K562 (cell line): ENCODE data around the gene RNF31. TPM values are rescaled to one million over a fixed set of nuclear protein-coding genes. Genes with fewer than 3 reads are reported as not detected.

ENCODE experiments used
- DIDO1 ChIP-seq: fragments of 450-650 bp; IDR thresholded peaks from 2 replicates; pipeline ENCODE4 v1.6.1; 2016; ENCODE audit warnings: low read depth, missing biosample characterization, missing genetic modification characterization
- ETV5 ChIP-seq: sonication (generic); formaldehyde crosslinking; IDR thresholded peaks from 2 replicates; pipeline ENCODE4 v1.4.0; 2020; ENCODE audit warnings: low read depth, mild to moderate bottlenecking, missing genetic modification reagents
- FOXJ2 ChIP-seq: fragments of 200-800 bp; sonication (Bioruptor generic); IDR thresholded peaks from 2 replicates; pipeline ENCODE4 v1.6.1; 2016; ENCODE audit warnings: missing genetic modification characterization, missing compliant biosample characterization
- HDAC1 ChIP-seq, 2 experiments: fragments of 450-650 bp; IDR thresholded peaks; 2 replicates each; pipeline ENCODE4 v1.6.1; 2016 to 2017; ENCODE audit warnings: inconsistent platforms in 1 of 2, mild to moderate bottlenecking in 1 of 2, moderate library complexity in 1 of 2
- NKRF ChIP-seq: fragments of 450-650 bp; IDR thresholded peaks from 2 replicates; pipeline ENCODE4 v1.6.1; 2016; ENCODE audit warnings: borderline replicate concordance
- PRDM10 ChIP-seq: fragments of 450-650 bp; IDR thresholded peaks from 2 replicates; pipeline ENCODE4 v1.6.1; 2018; ENCODE audit not compliant: partially characterized antibody
- TRIM28 ChIP-seq: fragments of 450-650 bp; IDR thresholded peaks from 2 replicates; pipeline ENCODE4 v1.6.1; 2017
- YY1 ChIP-seq, 3 experiments: IDR thresholded peaks; 2 replicates each; pipeline ENCODE4 v1.6.1; 2011; ENCODE audit warnings: low read length in 2 of 3, mild to moderate bottlenecking in 2 of 3, moderate library complexity in 2 of 3, borderline replicate concordance in 1 of 3, control low read depth in 1 of 3, low read depth in 1 of 3; ENCODE audit not compliant: insufficient read depth in 3 of 3, insufficient replicate concordance in 2 of 3, control insufficient read depth in 1 of 3, insufficient read length in 1 of 3; ENCODE audit errors: extremely low read depth in 1 of 3
- ZBTB2 ChIP-seq: fragments of 450-650 bp; IDR thresholded peaks from 2 replicates; pipeline ENCODE4 v1.6.1; 2016; ENCODE audit warnings: antibody characterized with exemption
- ZNF133 ChIP-seq: fragments of 250-450 bp; sonication (Bioruptor Pico); IDR thresholded peaks from 2 replicates; pipeline ENCODE4 v1.4.0; 2020; ENCODE audit warnings: mild to moderate bottlenecking
- ZZZ3 ChIP-seq: fragments of 450-650 bp; IDR thresholded peaks from 2 replicates; pipeline ENCODE4 v1.6.1; 2016; ENCODE audit warnings: antibody characterized with exemption, mild to moderate bottlenecking, moderate library complexity
- polyA plus RNA-seq, 8 experiments: library from polyadenylated mRNA; depleted of rRNA in 4 of 8; stranded (reverse) in 5 of 8; unstranded in 3 of 8; fragments of >200 nt; fragmentation: Nextera tagmentation in 2 of 8; fragmentation: Illumina TruSeq in 1 of 8; extraction: Ambion mirVana in 2 of 8; extraction: Trizol in 1 of 8; gene quantifications; 2 replicates each; pipeline versions ENCODE4 v1.2.1 to v1.2.3, GENCODE V29; 2011 to 2014; ENCODE audit warnings: inconsistent platforms in 1 of 8, missing spikeins in 1 of 8
- total RNA-seq, 7 experiments: library from RNA; depleted of rRNA in 6 of 7; stranded (reverse); fragments of >200 nt in 6 of 7; fragmentation: Illumina TruSeq in 2 of 7; extraction: Trizol in 2 of 7; gene quantifications; 2 replicates each; pipeline versions ENCODE4 v1.2.1 to v1.2.3, GENCODE V29; 2011 to 2021; ENCODE audit warnings: low replicate concordance in 1 of 7
- TF ChIP-seq, protein P1 (sequence below), 3 experiments: fragments of 200-800 bp in 1 of 3; sonication (Bioruptor generic) in 1 of 3; sonication (generic) in 1 of 3; formaldehyde crosslinking in 1 of 3; IDR thresholded peaks; 2 replicates each; pipeline versions ENCODE4 v1.6.1 to v1.8.0; 2016 to 2022; ENCODE audit warnings: mild to moderate bottlenecking in 2 of 3, missing compliant biosample characterization in 2 of 3, missing genetic modification characterization in 2 of 3, missing genetic modification reagents in 1 of 3
- TF ChIP-seq, protein P2 (sequence below), 2 experiments: fragments of 450-650 bp; conservative IDR thresholded peaks; 2 replicates each; pipeline ENCODE4 v1.6.1; 2017; ENCODE audit warnings: mild to moderate bottlenecking in 2 of 2, moderate library complexity in 2 of 2
- TF ChIP-seq, protein P3 (sequence below): sonication (generic); formaldehyde crosslinking; IDR thresholded peaks from 2 replicates; pipeline ENCODE4 v1.8.0; 2022; ENCODE audit warnings: missing genetic modification reagents, mild to moderate bottlenecking, borderline replicate concordance

RNF31 gene
- total and polyA plus RNA-seq, 9 of the 15 experiments (the other 6 are each of a cell fraction or from before 2014, with no cell fraction given), result 3.1 to 47.6 (median 19.1) TPM

GRCh38 chr14:24141097-24141880 is 6.0 kb upstream of the RNF31 start, which contains the start of gene EMC9 (continued):
- TF ChIP-seq FOXJ2 (tag) (peak; percentile 47; the same call in 1 of the 2 replicates), PRDM10 (no peak), ZBTB2 (no peak), HDAC1 (IDR thresholded peaks at IDR 0.05) (no peak), ZZZ3 (no peak), DIDO1 (no peak), ETV5 (CRISPR knock-in tag) (peak; percentile 71), NKRF (peak; percentile 50; the same call in 1 of the 2 replicates), ZNF133 (CRISPR knock-in tag) (no peak), TRIM28 (no peak), YY1 (IDR thresholded peaks at IDR 0.05; ENCODE audit: borderline replicate concordance in 1 of 3, control insufficient read depth in 1 of 3, extremely low read depth in 1 of 3, insufficient read depth in 3 of 3, insufficient read length in 1 of 3, insufficient replicate concordance in 2 of 3, low read depth in 1 of 3, low read length in 2 of 3) (peak in 1 of 3 experiments; percentile 13)
- TF ChIP-seq, protein P1, sequence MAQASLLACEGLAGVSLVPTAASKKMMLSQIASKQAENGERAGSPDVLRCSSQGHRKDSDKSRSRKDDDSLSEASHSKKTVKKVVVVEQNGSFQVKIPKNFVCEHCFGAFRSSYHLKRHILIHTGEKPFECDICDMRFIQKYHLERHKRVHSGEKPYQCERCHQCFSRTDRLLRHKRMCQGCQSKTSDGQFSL (CRISPR knock-in tag; IDR thresholded peaks at IDR 0.05), result no peak
- TF ChIP-seq, protein P1 (tag; IDR thresholded peaks at IDR 0.05), result no peak
- TF ChIP-seq, protein P2, sequence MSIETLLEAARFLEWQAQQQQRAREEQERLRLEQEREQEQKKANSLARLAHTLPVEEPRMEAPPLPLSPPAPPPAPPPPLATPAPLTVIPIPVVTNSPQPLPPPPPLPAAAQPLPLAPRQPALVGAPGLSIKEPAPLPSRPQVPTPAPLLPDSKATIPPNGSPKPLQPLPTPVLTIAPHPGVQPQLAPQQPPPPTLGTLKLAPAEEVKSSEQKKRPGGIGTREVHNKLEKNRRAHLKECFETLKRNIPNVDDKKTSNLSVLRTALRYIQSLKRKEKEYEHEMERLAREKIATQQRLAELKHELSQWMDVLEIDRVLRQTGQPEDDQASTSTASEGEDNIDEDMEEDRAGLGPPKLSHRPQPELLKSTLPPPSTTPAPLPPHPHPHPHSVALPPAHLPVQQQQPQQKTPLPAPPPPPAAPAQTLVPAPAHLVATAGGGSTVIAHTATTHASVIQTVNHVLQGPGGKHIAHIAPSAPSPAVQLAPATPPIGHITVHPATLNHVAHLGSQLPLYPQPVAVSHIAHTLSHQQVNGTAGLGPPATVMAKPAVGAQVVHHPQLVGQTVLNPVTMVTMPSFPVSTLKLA (conservative IDR thresholded peaks at IDR 0.05), result peak; percentile 83 to 86
- TF ChIP-seq, protein P3, sequence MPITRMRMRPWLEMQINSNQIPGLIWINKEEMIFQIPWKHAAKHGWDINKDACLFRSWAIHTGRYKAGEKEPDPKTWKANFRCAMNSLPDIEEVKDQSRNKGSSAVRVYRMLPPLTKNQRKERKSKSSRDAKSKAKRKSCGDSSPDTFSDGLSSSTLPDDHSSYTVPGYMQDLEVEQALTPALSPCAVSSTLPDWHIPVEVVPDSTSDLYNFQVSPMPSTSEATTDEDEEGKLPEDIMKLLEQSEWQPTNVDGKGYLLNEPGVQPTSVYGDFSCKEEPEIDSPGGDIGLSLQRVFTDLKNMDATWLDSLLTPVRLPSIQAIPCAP (CRISPR knock-in tag), result no peak
